ENCODE results near the gene PTPRC. TPM values are rescaled to one million over a fixed set of nuclear protein-coding genes. Genes with fewer than 3 reads are reported as not detected.

The PTPRC gene
- total RNA-seq, 1 experiment from 2014 or later: 0.25 TPM

DNA sequence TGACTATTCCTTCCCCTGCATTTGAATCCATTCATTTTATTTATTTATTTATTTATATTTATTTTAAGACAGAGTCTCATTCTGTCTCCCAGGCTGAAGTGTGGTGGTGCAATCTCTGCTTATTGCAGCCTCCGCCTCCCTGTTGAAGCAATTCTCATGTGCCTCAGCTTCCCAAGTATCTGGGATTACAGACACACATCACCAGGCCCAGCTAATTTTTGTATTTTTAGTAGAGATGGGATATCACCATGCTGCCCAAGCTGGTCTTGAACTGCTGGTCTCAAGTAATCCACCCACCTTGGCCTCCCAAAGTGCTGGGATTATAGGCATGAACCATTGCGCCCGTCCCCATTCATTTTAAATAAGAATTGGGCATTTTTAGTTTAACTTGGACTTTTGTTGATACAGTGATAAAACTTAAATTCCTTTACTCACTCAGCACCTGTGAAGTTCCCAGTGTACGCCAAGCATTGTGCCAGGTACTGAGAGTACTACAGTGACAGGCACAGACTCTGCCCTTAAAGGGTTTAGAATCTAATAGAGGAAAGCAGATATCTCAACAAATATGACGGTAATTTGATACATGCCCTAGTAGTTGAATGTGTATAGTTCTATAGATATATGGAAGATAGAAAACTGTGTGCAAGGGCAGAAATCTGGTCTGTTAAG is 90.5 kb downstream of the PTPRC start:
- ChIA-PET CTCF (no interaction called here), POLR2A (no interaction called here)
- no peaks in the 10 kb centered on the region for H3K36me3 ChIP-seq (ENCODE audit: control insufficient read depth, insufficient read depth, low read length)
- Mint-ChIP-seq H3K4me1 (ENCODE audit: low read depth, unreplicated experiment) (no peaks in the 10 kb centered on the region), H3K27me3 (ENCODE audit: insufficient read depth, unreplicated experiment) (peaks cover 8% of the 10 kb centered on the region), H3K36me3 (ENCODE audit: insufficient read depth, unreplicated experiment) (no peaks in the 10 kb centered on the region), H3K4me3 (ENCODE audit: unreplicated experiment) (no peak overlapping the region), H3K9me3 (ENCODE audit: unreplicated experiment) (no peaks in the 10 kb centered on the region), H3K27ac (ENCODE audit: unreplicated experiment) (no peak overlapping the region)
- TF ChIP-seq, protein P1, sequence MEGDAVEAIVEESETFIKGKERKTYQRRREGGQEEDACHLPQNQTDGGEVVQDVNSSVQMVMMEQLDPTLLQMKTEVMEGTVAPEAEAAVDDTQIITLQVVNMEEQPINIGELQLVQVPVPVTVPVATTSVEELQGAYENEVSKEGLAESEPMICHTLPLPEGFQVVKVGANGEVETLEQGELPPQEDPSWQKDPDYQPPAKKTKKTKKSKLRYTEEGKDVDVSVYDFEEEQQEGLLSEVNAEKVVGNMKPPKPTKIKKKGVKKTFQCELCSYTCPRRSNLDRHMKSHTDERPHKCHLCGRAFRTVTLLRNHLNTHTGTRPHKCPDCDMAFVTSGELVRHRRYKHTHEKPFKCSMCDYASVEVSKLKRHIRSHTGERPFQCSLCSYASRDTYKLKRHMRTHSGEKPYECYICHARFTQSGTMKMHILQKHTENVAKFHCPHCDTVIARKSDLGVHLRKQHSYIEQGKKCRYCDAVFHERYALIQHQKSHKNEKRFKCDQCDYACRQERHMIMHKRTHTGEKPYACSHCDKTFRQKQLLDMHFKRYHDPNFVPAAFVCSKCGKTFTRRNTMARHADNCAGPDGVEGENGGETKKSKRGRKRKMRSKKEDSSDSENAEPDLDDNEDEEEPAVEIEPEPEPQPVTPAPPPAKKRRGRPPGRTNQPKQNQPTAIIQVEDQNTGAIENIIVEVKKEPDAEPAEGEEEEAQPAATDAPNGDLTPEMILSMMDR (IDR thresholded peaks at IDR 0.05; ENCODE audit: insufficient read depth in 1 of 2, low read depth in 1 of 2, low read length in 1 of 2, severe bottlenecking in 1 of 2, unreplicated experiment in 1 of 2): no peak
- H3K9me3 ChIP-seq: no peaks in the 10 kb centered on the region
- no peaks in the 10 kb centered on the region; the same call in 1 of the 2 replicates for H3K27me3 ChIP-seq (replicated peaks; ENCODE audit: control insufficient read depth, insufficient read depth, low read length)
- no peak for DNase-seq
- H3K4me1 ChIP-seq: no peaks in the 10 kb centered on the region
- no TSS peak for BruUV-seq (replicated peaks)
- H3K4me3 ChIP-seq (ENCODE audit: low read depth, low read length): no peak overlapping the region
- intact Hi-C loops (cut with micrococcal nuclease; ENCODE audit: unreplicated experiment): no loop called here

DNA sequence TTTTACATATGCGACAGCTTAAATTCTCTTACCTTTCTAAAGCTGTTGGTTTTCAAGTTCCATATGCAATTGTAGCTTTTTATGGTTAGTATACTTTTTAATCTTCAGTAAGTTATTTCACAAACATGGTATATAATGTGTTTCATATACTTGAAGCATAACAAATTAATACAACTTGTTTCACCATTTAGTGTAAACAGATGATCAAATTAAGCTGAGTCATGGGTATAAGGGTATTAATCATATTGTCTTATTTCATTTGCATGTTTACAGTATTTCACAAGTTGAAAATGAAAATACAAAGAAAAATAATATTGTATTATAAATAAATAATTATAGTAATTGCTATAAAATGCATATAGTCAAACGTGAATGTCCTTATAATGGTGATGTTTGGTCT is 92.1 kb downstream of the PTPRC start:
- no peaks in the 10 kb centered on the region for H3K36me3 Mint-ChIP-seq (ENCODE audit: insufficient read depth, unreplicated experiment)
- H3K9me3 Mint-ChIP-seq (ENCODE audit: unreplicated experiment): no peaks in the 10 kb centered on the region
- H3K27ac Mint-ChIP-seq (ENCODE audit: unreplicated experiment): no peak overlapping the region
- no peak overlapping the region for H3K4me3 Mint-ChIP-seq (ENCODE audit: unreplicated experiment)
- POLR2A ChIA-PET: no interaction called here
- Histone ChIP-seq H3K4me3 (ENCODE audit: low read depth, low read length) (no peak overlapping the region), H3K4me1 (no peaks in the 10 kb centered on the region), H3K27me3 (replicated peaks; ENCODE audit: control insufficient read depth, insufficient read depth, low read length) (no peaks in the 10 kb centered on the region; the same call in 1 of the 2 replicates), H3K36me3 (ENCODE audit: control insufficient read depth, insufficient read depth, low read length) (no peaks in the 10 kb centered on the region), H3K9me3 (no peaks in the 10 kb centered on the region)
- TF ChIP-seq, protein P1 (IDR thresholded peaks at IDR 0.05; ENCODE audit: insufficient read depth in 1 of 2, low read depth in 1 of 2, low read length in 1 of 2, severe bottlenecking in 1 of 2, unreplicated experiment in 1 of 2): no peak
- CTCF ChIA-PET: no interaction called here
- intact Hi-C loops (cut with micrococcal nuclease; ENCODE audit: unreplicated experiment): no loop called here
- H3K4me1 Mint-ChIP-seq (ENCODE audit: low read depth, unreplicated experiment): no peaks in the 10 kb centered on the region
- peaks cover 5% of the 10 kb centered on the region for H3K27me3 Mint-ChIP-seq (ENCODE audit: insufficient read depth, unreplicated experiment)
- DNase-seq: no peak
- no TSS peak for BruUV-seq (replicated peaks)

DNA sequence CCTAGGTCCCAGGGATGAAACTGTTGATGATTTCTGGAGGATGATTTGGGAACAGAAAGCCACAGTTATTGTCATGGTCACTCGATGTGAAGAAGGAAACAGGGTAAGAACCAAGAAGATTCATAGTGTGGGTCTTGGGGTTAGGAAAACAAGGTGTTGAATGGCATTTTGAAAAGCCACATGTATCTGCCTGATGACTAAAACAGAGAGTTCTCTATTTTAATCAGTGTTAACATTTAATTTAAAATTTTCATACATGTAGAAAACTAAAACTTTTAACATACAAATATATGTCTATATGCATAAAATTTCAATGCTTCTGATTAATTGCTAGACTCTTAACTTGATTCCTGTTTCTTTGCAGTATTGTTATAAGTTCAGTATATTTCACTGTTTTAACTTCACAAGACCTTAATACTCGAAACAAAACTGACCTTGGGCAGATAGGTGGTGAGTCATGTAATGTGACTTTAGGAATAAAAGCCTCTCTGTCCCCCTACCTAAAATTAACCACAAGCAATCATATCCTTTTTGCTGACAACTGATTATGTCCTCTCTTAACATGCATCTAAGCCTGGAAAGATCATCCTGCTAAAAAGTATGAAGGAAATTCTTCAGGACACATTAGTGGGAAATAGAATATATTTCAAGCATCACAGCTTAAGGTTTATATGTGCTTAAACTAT is 95.6 kb downstream of the PTPRC start:
- CTCF ChIA-PET: no interaction called here
- no peaks in the 10 kb centered on the region for H3K4me1 ChIP-seq
- no TSS peak for BruUV-seq (replicated peaks)
- H3K36me3 ChIP-seq (ENCODE audit: control insufficient read depth, insufficient read depth, low read length): no peaks in the 10 kb centered on the region
- intact Hi-C loops (cut with micrococcal nuclease; ENCODE audit: unreplicated experiment): no loop called here
- no peaks in the 10 kb centered on the region for H3K9me3 Mint-ChIP-seq (ENCODE audit: unreplicated experiment)
- H3K27me3 Mint-ChIP-seq (ENCODE audit: insufficient read depth, unreplicated experiment): peaks cover 5% of the 10 kb centered on the region
- no peaks in the 10 kb centered on the region for H3K36me3 Mint-ChIP-seq (ENCODE audit: insufficient read depth, unreplicated experiment)
- no peak overlapping the region for H3K27ac Mint-ChIP-seq (ENCODE audit: unreplicated experiment)
- DNase-seq: no peak
- H3K4me3 ChIP-seq (ENCODE audit: low read depth, low read length): no peak overlapping the region
- TF ChIP-seq, protein P1 (IDR thresholded peaks at IDR 0.05; ENCODE audit: insufficient read depth in 1 of 2, low read depth in 1 of 2, low read length in 1 of 2, severe bottlenecking in 1 of 2, unreplicated experiment in 1 of 2): no peak
- no peak overlapping the region for H3K4me3 Mint-ChIP-seq (ENCODE audit: unreplicated experiment)
- H3K27me3 ChIP-seq (replicated peaks; ENCODE audit: control insufficient read depth, insufficient read depth, low read length): no peaks in the 10 kb centered on the region; the same call in 1 of the 2 replicates
- POLR2A ChIA-PET: no interaction called here
- no peaks in the 10 kb centered on the region for H3K4me1 Mint-ChIP-seq (ENCODE audit: low read depth, unreplicated experiment)
- H3K9me3 ChIP-seq: no peaks in the 10 kb centered on the region
